Measurements from ENCODE around the gene SSRP1. TPM values are rescaled to one million over a fixed set of nuclear protein-coding genes. Genes with fewer than 3 reads are reported as not detected.

The SSRP1 gene
- total and polyA plus RNA-seq, 12 donors = 25.3 to 106 (median 56.9) TPM

GRCh38 chr11:57306940-57307565 lies 28.6 kb downstream of the SSRP1 start:
- Histone ChIP-seq H3K36me3 (replicated peaks in 1 of 2) (peaks cover 0 to 24% of the 10 kb centered on the region in 2 donors), H3K4me3 (no peak overlapping the region), H3K27me3 (no peaks in the 10 kb centered on the region), H3K4me1 (replicated peaks in 1 of 2) (peaks cover 56 to 82% of the 10 kb centered on the region in 2 donors), H3K27ac (no peak overlapping the region), H3K9me3 (replicated peaks in 1 of 3) (no peaks in the 10 kb centered on the region)
- WGBS, 4 donors = 65 to 84% (median 76%) methylated on average over 9 of the region's 9 CpGs
- no peak for DNase-seq
- no peak for TF ChIP-seq POLR2A (IDR thresholded peaks at IDR 0.05)
- TF ChIP-seq CTCF (IDR thresholded peaks at IDR 0.05) = no peak
- intact Hi-C loops (cut with DNase I) = no loop called here

GRCh38 chr11:57306161-57306876 lies 29.4 kb downstream of the SSRP1 start:
- no peak for DNase-seq
- Histone ChIP-seq H3K9me3 (replicated peaks in 1 of 3) (no peaks in the 10 kb centered on the region), H3K36me3 (replicated peaks in 1 of 2) (peaks cover 0 to 31% of the 10 kb centered on the region in 2 donors), H3K4me3 (no peak overlapping the region), H3K4me1 (replicated peaks in 1 of 2) (peaks cover 51 to 74% of the 10 kb centered on the region in 2 donors), H3K27me3 (no peaks in the 10 kb centered on the region), H3K27ac (peak overlapping the region in 2 of 5 donors; percentile 15 to 62)
- intact Hi-C loops (cut with DNase I) = no loop called here
- 81 to 87% (median 84%) methylated on average over 15 of the region's 15 CpGs for WGBS, 4 donors
- TF ChIP-seq POLR2A (IDR thresholded peaks at IDR 0.05) (no peak), CTCF (IDR thresholded peaks at IDR 0.05) (no peak)

- peak in 1 of 7 donors; percentile 49 for DNase-seq
- H3K27ac ChIP-seq = peak overlapping the region in 2 of 5 donors; percentile 15 to 62
- H3K4me1 ChIP-seq (replicated peaks in 1 of 2) = peaks cover 47 to 66% of the 10 kb centered on the region in 2 donors
- H3K9me3 ChIP-seq (replicated peaks in 1 of 3) = no peaks in the 10 kb centered on the region
- intact Hi-C loops (cut with DNase I) = no loop called here
- H3K4me3 ChIP-seq = no peak overlapping the region
- TF ChIP-seq CTCF (IDR thresholded peaks at IDR 0.05) (no peak), POLR2A (IDR thresholded peaks at IDR 0.05) (no peak)
- WGBS, 4 donors = 38 to 59% (median 50%) methylated on average over 8 of the region's 8 CpGs
- peaks cover 0 to 39% of the 10 kb centered on the region in 2 donors for H3K36me3 ChIP-seq (replicated peaks in 1 of 2)
- H3K27me3 ChIP-seq = no peaks in the 10 kb centered on the region
These were observed 30.2 kb downstream of the SSRP1 start for GRCh38 chr11:57305523-57305922.

- WGBS, 4 donors = 64 to 78% (median 69%) methylated on average over 8 of the region's 8 CpGs
- Histone ChIP-seq H3K27me3 (no peaks in the 10 kb centered on the region), H3K36me3 (replicated peaks in 1 of 2) (peaks cover 0 to 39% of the 10 kb centered on the region in 2 donors), H3K27ac (peak overlapping the region in 1 of 5 donors; percentile 56), H3K4me3 (no peak overlapping the region), H3K4me1 (replicated peaks in 1 of 2) (peaks cover 33 to 53% of the 10 kb centered on the region in 2 donors), H3K9me3 (replicated peaks in 1 of 3) (no peaks in the 10 kb centered on the region)
- intact Hi-C loops (cut with DNase I) = no loop called here
- peak in 3 of 7 donors; percentile 57 to 71 (median 59) for DNase-seq
- no peak for TF ChIP-seq POLR2A (IDR thresholded peaks at IDR 0.05)
- TF ChIP-seq CTCF (IDR thresholded peaks at IDR 0.05) = no peak
These were observed 31.6 kb downstream of the SSRP1 start for GRCh38 chr11:57303990-57304579.

Measured in adrenal gland (tissue), 12 donors.